H1 (cell line): ENCODE data around the gene S1PR3. TPM values are rescaled to one million over a fixed set of nuclear protein-coding genes. Genes with fewer than 3 reads are reported as not detected.

Experiments
- CTCF ChIA-PET: fragments of 300-600 bp; sonication (Branson Sonifier 250); formaldehyde crosslinking; loops from one replicate; lab custom pipeline; 2021; ENCODE audit not compliant: partially characterized antibody; lab: Charles Lee
- POLR2A ChIA-PET: fragments of 300-600 bp; sonication (Branson Sonifier 250); formaldehyde crosslinking; loops from one replicate; lab custom pipeline; 2021; ENCODE audit warnings: inconsistent platforms; ENCODE audit not compliant: partially characterized antibody; lab: Charles Lee
- DNase-seq, 2 experiments: peaks; one replicate each; pipeline versions ENCODE4 v3.0.0 to v3.0.0-alpha.2; 2010 to 2022; ENCODE audit warnings: low spot score in 2 of 2, low read depth in 1 of 2, mixed read lengths in 1 of 2
- FAIRE-seq: peaks from 2 replicates; lab custom pipeline; 2011; peaks lifted over from hg19 to GRCh38; lab: Jason Lieb, UNC
- H2AFZ ChIP-seq: 2 replicates; pipeline ENCODE4 v1.8.1; 2012; ENCODE audit warnings: low read length, inconsistent platforms
- H2AK5ac ChIP-seq: 2 replicates; pipeline ENCODE4 v1.6.1; 2013; ENCODE audit warnings: low read depth, low read length
- H2BK120ac ChIP-seq: replicated peaks from 2 replicates; pipeline ENCODE3; 2013; ENCODE audit warnings: low read depth, low read length, inconsistent platforms
- H2BK12ac ChIP-seq: 2 replicates; pipeline ENCODE4 v1.6.1; 2013; ENCODE audit warnings: low read depth, low read length
- H2BK15ac ChIP-seq: 2 replicates; pipeline ENCODE4 v1.6.1; 2013; ENCODE audit warnings: low read length
- H2BK20ac ChIP-seq: 2 replicates; pipeline ENCODE4 v1.6.1; 2013; ENCODE audit warnings: low read length
- H2BK5ac ChIP-seq: 2 replicates; pipeline ENCODE4 v1.6.1; 2013; ENCODE audit warnings: low read depth, low read length
- H3K14ac ChIP-seq: 2 replicates; pipeline ENCODE4 v1.6.1; 2013; ENCODE audit warnings: inconsistent platforms; ENCODE audit not compliant: insufficient read length
- H3K18ac ChIP-seq: 2 replicates; pipeline ENCODE4 v1.6.1; 2013; ENCODE audit warnings: low read length; ENCODE audit errors: extremely low read depth
- H3K23ac ChIP-seq: 2 replicates; pipeline ENCODE4 v1.6.1; 2013; ENCODE audit warnings: inconsistent platforms; ENCODE audit not compliant: insufficient read length
- H3K23me2 ChIP-seq: 2 replicates; pipeline ENCODE4 v1.6.1; 2013; ENCODE audit warnings: low read depth, low read length
- H3K27ac ChIP-seq: 2 replicates; pipeline ENCODE4 v1.6.1; 2011; ENCODE audit warnings: low read depth, low read length, inconsistent platforms
- H3K27me3 ChIP-seq, 4 experiments: replicated peaks in 1 of 4; 1 replicate in 1 of 4; 2 replicates in 3 of 4; pipeline versions ENCODE4 v1.6.1 to v1.8.1; 2011 to 2013; ENCODE audit warnings: low read length in 3 of 4, mild to moderate bottlenecking in 3 of 4, inconsistent platforms in 2 of 4, mixed read lengths in 2 of 4, moderate library complexity in 1 of 4; ENCODE audit not compliant: control insufficient read depth in 3 of 4, insufficient read depth in 3 of 4; ENCODE audit errors: extremely low read depth in 1 of 4
- H3K36me3 ChIP-seq, 4 experiments: 2 replicates each; pipeline versions ENCODE4 v1.6.1 to v1.8.1; 2011 to 2013; ENCODE audit warnings: mild to moderate bottlenecking in 4 of 4, low read length in 3 of 4, moderate library complexity in 2 of 4, control low read depth in 1 of 4, inconsistent platforms in 1 of 4; ENCODE audit not compliant: insufficient read depth in 4 of 4, control insufficient read depth in 2 of 4
- H3K4ac ChIP-seq: replicated peaks from 2 replicates; pipeline ENCODE3; 2013; ENCODE audit warnings: low read length, low read depth, mixed read lengths, inconsistent platforms; ENCODE audit not compliant: insufficient read length
- H3K4me1 ChIP-seq, 4 experiments: replicated peaks in 1 of 4; 1 replicate in 1 of 4; 2 replicates in 3 of 4; pipeline versions ENCODE4 v1.6.1 to v1.8.1; 2011 to 2013; ENCODE audit warnings: low read length in 3 of 4, inconsistent platforms in 2 of 4, mixed read lengths in 1 of 4; ENCODE audit not compliant: insufficient read depth in 4 of 4, control insufficient read depth in 3 of 4
- H3K4me2 ChIP-seq, 2 experiments: 2 replicates each; pipeline versions ENCODE4 v1.6.1 to v1.8.1; 2011 to 2013; ENCODE audit warnings: low read depth in 2 of 2, low read length in 2 of 2, control low read depth in 1 of 2, inconsistent platforms in 1 of 2, mild to moderate bottlenecking in 1 of 2; ENCODE audit not compliant: insufficient read depth in 1 of 2
- H3K4me3 ChIP-seq, 4 experiments: fragments of 200-600, 300-600 bp in 1 of 4; sonication (generic), shearing (Covaris generic), sonication (Bioruptor Twin) in 1 of 4; 2 replicates each; pipeline versions ENCODE4 v1.5.1 to v1.8.1; 2011 to 2016; ENCODE audit warnings: low read length in 4 of 4, low read depth in 3 of 4, control low read depth in 2 of 4, inconsistent platforms in 2 of 4, mild to moderate bottlenecking in 2 of 4, mixed read lengths in 1 of 4, moderate library complexity in 1 of 4; ENCODE audit not compliant: insufficient read depth in 2 of 4; ENCODE audit errors: extremely low read depth in 1 of 4
- H3K56ac ChIP-seq: replicated peaks from 2 replicates; pipeline ENCODE3; 2013; ENCODE audit warnings: low read depth, mild to moderate bottlenecking, mixed read lengths, low read length, inconsistent platforms; ENCODE audit not compliant: insufficient read length
- H3K79me1 ChIP-seq: 2 replicates; pipeline ENCODE4 v1.6.1; 2013; ENCODE audit warnings: low read depth, low read length, control low read depth
- H3K79me2 ChIP-seq, 2 experiments: 2 replicates each; pipeline versions ENCODE4 v1.6.1 to v1.8.1; 2012 to 2013; ENCODE audit warnings: low read length in 2 of 2, mild to moderate bottlenecking in 2 of 2, inconsistent platforms in 1 of 2; ENCODE audit not compliant: insufficient read depth in 2 of 2, control insufficient read depth in 1 of 2
- H3K9ac ChIP-seq, 4 experiments: replicated peaks in 1 of 4; 1 replicate in 1 of 4; 2 replicates in 3 of 4; pipeline versions ENCODE4 v1.6.1 to v1.8.1; 2011 to 2013; ENCODE audit warnings: low read depth in 3 of 4, low read length in 3 of 4, control low read depth in 2 of 4, mild to moderate bottlenecking in 2 of 4, moderate library complexity in 2 of 4, inconsistent platforms in 1 of 4; ENCODE audit errors: extremely low read depth in 1 of 4
- H3K9me3 ChIP-seq, 2 experiments: 2 replicates each; pipeline versions ENCODE4 v1.6.1 to v1.8.1; 2012 to 2013; ENCODE audit warnings: mild to moderate bottlenecking in 2 of 2, moderate library complexity in 2 of 2, control low read depth in 1 of 2, inconsistent platforms in 1 of 2, low read depth in 1 of 2, low read length in 1 of 2, mixed read lengths in 1 of 2; ENCODE audit not compliant: insufficient read depth in 2 of 2
- H4K20me1 ChIP-seq, 2 experiments: replicated peaks in 1 of 2; 2 replicates each; pipeline versions ENCODE3 to v1.8.1; 2011 to 2013; ENCODE audit warnings: inconsistent platforms in 2 of 2, low read length in 2 of 2, mild to moderate bottlenecking in 1 of 2; ENCODE audit not compliant: insufficient read depth in 2 of 2, control insufficient read depth in 1 of 2
- H4K5ac ChIP-seq: 2 replicates; pipeline ENCODE4 v1.6.1; 2013; ENCODE audit warnings: low read length, low read depth, mixed read lengths, inconsistent platforms; ENCODE audit not compliant: insufficient read length
- H4K8ac ChIP-seq: 2 replicates; pipeline ENCODE4 v1.8.0; 2013; ENCODE audit warnings: mild to moderate bottlenecking, moderate library complexity, low read length, inconsistent platforms; ENCODE audit not compliant: insufficient read depth; ENCODE audit errors: extremely low read depth
- H4K91ac ChIP-seq: replicated peaks from 2 replicates; pipeline ENCODE3; 2013; ENCODE audit warnings: low read length, mixed read lengths, inconsistent platforms; ENCODE audit not compliant: insufficient read length
- ATF2 ChIP-seq: IDR thresholded peaks from 2 replicates; pipeline ENCODE4 v1.6.1; 2012; ENCODE audit warnings: low read length, inconsistent platforms
- CTCF ChIP-seq, 3 experiments: IDR thresholded peaks; 1 replicate in 2 of 3; 2 replicates in 1 of 3; pipeline versions ENCODE4 v1.5.1 to v1.6.1; 2011; ENCODE audit warnings: low read length in 3 of 3, mild to moderate bottlenecking in 3 of 3, inconsistent platforms in 2 of 3, low read depth in 1 of 3, moderate library complexity in 1 of 3; ENCODE audit not compliant: insufficient read depth in 1 of 3; ENCODE audit errors: control extremely low read depth in 1 of 3
- RBBP5 ChIP-seq: IDR thresholded peaks from 2 replicates; pipeline ENCODE4 v1.7.1; 2012; ENCODE audit warnings: low read depth, mild to moderate bottlenecking, inconsistent platforms, low read length, moderate library complexity, borderline replicate concordance
- SUZ12 ChIP-seq: fragments of 200-600 bp; sonication (generic); IDR thresholded peaks from 2 replicates; pipeline ENCODE4 v1.6.1; 2012; ENCODE audit warnings: mild to moderate bottlenecking, inconsistent platforms, low read length, moderate library complexity, mixed read lengths
- WGBS, 2 experiments: shearing (Covaris generic) in 1 of 2; methylation state at CpG; one replicate each; pipeline versions ENCODE4 v1.1.6 to v1.1.7; 2013 to 2015; ENCODE audit warnings: low lambda C conversion rate in 2 of 2, mixed read lengths in 2 of 2, inconsistent platforms in 1 of 2, low coverage in 1 of 2, missing lambda C conversion rate in 1 of 2; ENCODE audit not compliant: insufficient replicate concordance in 2 of 2, insufficient coverage in 1 of 2, insufficient read length in 1 of 2; ENCODE audit errors: extremely low coverage in 1 of 2, missing lambda C conversion rate in 1 of 2; 5-methylcytosine and 5-hydroxymethylcytosine counted together
- polyA plus RNA-seq, 7 experiments: library from polyadenylated mRNA; depleted of rRNA in 3 of 7; stranded (reverse) in 5 of 7; unstranded in 2 of 7; fragments of >200 nt in 5 of 7; fragments of 200-250 nt in 2 of 7; gene quantifications; 1 replicate in 5 of 7; 2 replicates in 1 of 7; 4 replicates in 1 of 7; pipeline versions ENCODE4 v1.2.1 to v1.2.3, GENCODE V29; 2011 to 2013; ENCODE audit warnings: missing spikeins in 2 of 7, mixed read lengths in 2 of 7
- total RNA-seq: library from RNA; stranded (reverse); fragmentation: NEBNext Ultra II Directional; extraction: Animal tissue kit (Norgen Biotek cat#: 25700); gene quantifications from 2 replicates; pipeline ENCODE4 v1.2.1, GENCODE V29; 2021

Gene S1PR3
- total and polyA plus RNA-seq, 2 of the 8 experiments (the other 6 are each of a cell fraction or from before 2014, with no cell fraction given): 3.7 to 6.4 TPM

GRCh38 chr9:89011683-89012082 lies 20.4 kb downstream of the S1PR3 start:
- 0 out of 2 replicates have a peak overlapping the region, but pooled peaks have one; percentile 7 for H2BK12ac ChIP-seq
- no peak overlapping the region for H3K9ac ChIP-seq
- TF ChIP-seq SUZ12 (no peak), RBBP5 (no peak), ATF2 (no peak), CTCF (IDR thresholded peaks at IDR 0.05; ENCODE audit: control extremely low read depth in 1 of 3, insufficient read depth in 1 of 3, low read depth in 1 of 3, low read length in 3 of 3) (no peak)
- peak overlapping the region; percentile 53; the same call in 1 of the 2 replicates for H3K18ac ChIP-seq
- H3K4me1 ChIP-seq: peaks cover 2 to 14% (median 4%) of the 10 kb centered on the region in 4 experiments; a peak in 6 of 7 replicates
- ChIA-PET CTCF (interaction anchor here (0.9 to 2.3 kb wide), 4 partner anchors 11 to 536 kb away, joined by 3 to 10 read pairs (median 4); no protein-coding TSS in a partner anchor), POLR2A (interaction anchor here (0.6 kb wide), 1 partner anchor 25 kb away, joined by 3 read pairs; no protein-coding TSS in a partner anchor)
- WGBS, 2 experiments: 91% methylated on average over 2 of the region's 2 CpGs; no CpG with 5 or more reads in 1 of the 2 experiments
- no peak overlapping the region for H2AK5ac ChIP-seq
- H4K5ac ChIP-seq: no peak overlapping the region
- no peak for DNase-seq
- H3K14ac ChIP-seq: no peak overlapping the region
- no peak overlapping the region for H2BK15ac ChIP-seq
- H2AFZ ChIP-seq: no peak overlapping the region
- H2BK120ac ChIP-seq: no peak overlapping the region
- no peak overlapping the region for H2BK20ac ChIP-seq
- H3K23ac ChIP-seq: no peak overlapping the region
- no peak overlapping the region for H4K91ac ChIP-seq
- H3K23me2 ChIP-seq: no peaks in the 10 kb centered on the region
- no peak overlapping the region for H3K4ac ChIP-seq
- no peaks in the 10 kb centered on the region for H3K27me3 ChIP-seq
- H4K20me1 ChIP-seq: no peaks in the 10 kb centered on the region
- no peaks in the 10 kb centered on the region for H3K36me3 ChIP-seq
- no peak for FAIRE-seq
- H3K9me3 ChIP-seq: no peaks in the 10 kb centered on the region
- no peak overlapping the region for H3K27ac ChIP-seq
- H4K8ac ChIP-seq: no peak overlapping the region
- no peaks in the 10 kb centered on the region for H3K79me1 ChIP-seq
- H3K4me2 ChIP-seq: no peak overlapping the region
- H3K56ac ChIP-seq: no peak overlapping the region
- H2BK5ac ChIP-seq: no peak overlapping the region; the same call in 1 of the 2 replicates
- no peak overlapping the region for H3K4me3 ChIP-seq
- no peaks in the 10 kb centered on the region for H3K79me2 ChIP-seq
